Measurements from ENCODE around the gene TCIRG1. TPM values are rescaled to one million over a fixed set of nuclear protein-coding genes. Genes with fewer than 3 reads are reported as not detected.

The TCIRG1 gene
- total RNA-seq, 1 experiment from 2014 or later: 51.1 TPM

- Mint-ChIP-seq H3K4me1 (peaks cover 3% of the 10 kb centered on the region; the same call in 1 of the 2 replicates), H3K9me3 (no peaks in the 10 kb centered on the region), H3K4me3 (no peak overlapping the region), H3K27me3 (ENCODE audit: low read depth) (no peaks in the 10 kb centered on the region), H3K36me3 (peaks cover 26% of the 10 kb centered on the region), H3K27ac (peak overlapping the region; percentile 58; the same call in 1 of the 2 replicates)
- TF ChIP-seq FOXP1 (CRISPR knock-in tag; IDR thresholded peaks at IDR 0.05; ENCODE audit: borderline replicate concordance) (no peak), RELA (CRISPR knock-in tag; IDR thresholded peaks at IDR 0.05; ENCODE audit: borderline replicate concordance) (no peak), NFYB (CRISPR knock-in tag; conservative IDR thresholded peaks at IDR 0.05; ENCODE audit: low read depth) (no peak), NR3C1 (CRISPR knock-in tag; conservative IDR thresholded peaks at IDR 0.05; ENCODE audit: low read depth) (no peak), USF2 (CRISPR knock-in tag; IDR thresholded peaks at IDR 0.05) (no peak), HMGXB4 (CRISPR knock-in tag; IDR thresholded peaks at IDR 0.05) (no peak), ATF3 (CRISPR knock-in tag; conservative IDR thresholded peaks at IDR 0.05) (no peak), ZNF281 (CRISPR knock-in tag; IDR thresholded peaks at IDR 0.05) (no peak)
- DNase-seq (ENCODE audit: low spot score): no peak
- ChIA-PET CTCF (no interaction called here), POLR2A (no interaction called here)
- no peak for ATAC-seq
These were observed 42.9 kb downstream of the TCIRG1 start for GRCh38 chr11:68081691-68082090.

- Mint-ChIP-seq H3K36me3 (peaks cover 26% of the 10 kb centered on the region), H3K27me3 (ENCODE audit: low read depth) (no peaks in the 10 kb centered on the region), H3K4me1 (peaks cover 3% of the 10 kb centered on the region; the same call in 1 of the 2 replicates), H3K4me3 (no peak overlapping the region), H3K9me3 (no peaks in the 10 kb centered on the region), H3K27ac (no peak overlapping the region)
- ChIA-PET POLR2A (no interaction called here), CTCF (no interaction called here)
- TF ChIP-seq NFATC4 (CRISPR knock-in tag; IDR thresholded peaks at IDR 0.05) (no peak), NR2C2 (CRISPR knock-in tag; IDR thresholded peaks at IDR 0.05) (no peak), PRRX2 (CRISPR knock-in tag; IDR thresholded peaks at IDR 0.05) (no peak), ATF3 (CRISPR knock-in tag; conservative IDR thresholded peaks at IDR 0.05) (no peak), CREM (CRISPR knock-in tag; IDR thresholded peaks at IDR 0.05) (no peak), ERG (CRISPR knock-in tag; IDR thresholded peaks at IDR 0.05) (no peak), SMAD4 (CRISPR knock-in tag; IDR thresholded peaks at IDR 0.05) (no peak), HMGA2 (CRISPR knock-in tag; IDR thresholded peaks at IDR 0.05) (no peak), OVOL2 (CRISPR knock-in tag; IDR thresholded peaks at IDR 0.05; ENCODE audit: borderline replicate concordance) (no peak), ZBTB43 (CRISPR knock-in tag; IDR thresholded peaks at IDR 0.05) (no peak), PRDM15 (CRISPR knock-in tag; IDR thresholded peaks at IDR 0.05) (no peak), CREB1 (CRISPR knock-in tag; IDR thresholded peaks at IDR 0.05) (no peak), ETV6 (CRISPR knock-in tag; IDR thresholded peaks at IDR 0.05) (no peak), ZSCAN18 (CRISPR knock-in tag; IDR thresholded peaks at IDR 0.05) (no peak)
- DNase-seq (ENCODE audit: low spot score): no peak
- no peak for ATAC-seq
These were observed 43.7 kb downstream of the TCIRG1 start for GRCh38 chr11:68082481-68082880.

Data from WTC11 (cell line).